Activated CD4-positive, alpha-beta T cell treated with anti-CD3 and anti-CD28 coated beads, Interleukin-2, amount 50 U/mL, for 1 hour (primary cell): ENCODE results near the gene FXR2.

Experiments used
- DNase-seq: peaks from one replicate; pipeline ENCODE4 v3.0.0-alpha.2; 2020

Gene FXR2

DNA sequence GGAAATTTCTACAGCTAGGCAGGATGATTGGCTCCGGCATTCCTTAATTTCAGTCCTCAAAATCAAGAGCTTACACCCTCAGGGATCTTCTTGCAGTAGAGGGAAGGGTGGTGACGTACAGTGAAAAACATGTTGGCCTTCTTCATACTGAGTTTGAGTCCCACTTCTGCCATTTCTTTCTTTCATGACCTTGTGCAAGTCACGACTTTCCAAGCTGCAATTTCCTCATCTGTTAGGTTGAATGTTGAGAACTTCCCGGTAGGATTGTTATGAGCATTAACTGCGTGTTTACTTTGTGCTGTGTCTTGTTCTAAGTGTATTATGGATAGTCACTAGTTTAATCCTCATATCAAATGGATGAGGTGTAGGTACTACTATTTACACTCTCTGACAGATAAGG, 45.1 kb downstream of the FXR2 start:
- no peak for DNase-seq

DNA sequence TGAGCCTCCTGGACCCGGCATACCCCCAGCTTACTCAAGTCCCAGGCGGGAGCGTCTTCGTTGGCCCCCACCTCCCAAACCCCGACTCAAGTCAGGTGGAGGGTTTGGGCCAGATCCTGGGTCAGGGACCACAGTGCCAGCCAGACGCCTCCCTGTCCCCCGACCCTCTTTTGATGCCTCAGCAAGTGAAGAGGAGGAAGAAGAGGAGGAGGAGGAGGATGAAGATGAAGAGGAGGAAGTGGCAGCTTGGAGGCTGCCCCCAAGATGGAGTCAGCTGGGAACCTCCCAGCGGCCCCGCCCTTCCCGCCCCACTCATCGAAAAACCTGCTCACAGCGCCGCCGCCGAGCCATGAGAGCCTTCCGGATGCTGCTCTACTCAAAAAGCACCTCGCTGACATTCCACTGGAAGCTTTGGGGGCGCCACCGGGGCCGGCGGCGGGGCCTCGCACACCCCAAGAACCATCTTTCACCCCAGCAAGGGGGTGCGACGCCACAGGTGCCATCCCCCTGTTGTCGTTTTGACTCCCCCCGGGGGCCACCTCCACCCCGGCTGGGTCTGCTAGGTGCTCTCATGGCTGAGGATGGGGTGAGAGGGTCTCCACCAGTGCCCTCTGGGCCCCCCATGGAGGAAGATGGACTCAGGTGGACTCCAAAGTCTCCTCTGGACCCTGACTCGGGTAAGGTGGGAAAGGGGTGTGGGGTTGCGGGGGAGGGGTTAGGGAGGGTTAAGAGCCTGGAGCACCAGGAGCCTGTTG, 51.4 kb downstream of the FXR2 start:
- DNase-seq: no peak

DNA sequence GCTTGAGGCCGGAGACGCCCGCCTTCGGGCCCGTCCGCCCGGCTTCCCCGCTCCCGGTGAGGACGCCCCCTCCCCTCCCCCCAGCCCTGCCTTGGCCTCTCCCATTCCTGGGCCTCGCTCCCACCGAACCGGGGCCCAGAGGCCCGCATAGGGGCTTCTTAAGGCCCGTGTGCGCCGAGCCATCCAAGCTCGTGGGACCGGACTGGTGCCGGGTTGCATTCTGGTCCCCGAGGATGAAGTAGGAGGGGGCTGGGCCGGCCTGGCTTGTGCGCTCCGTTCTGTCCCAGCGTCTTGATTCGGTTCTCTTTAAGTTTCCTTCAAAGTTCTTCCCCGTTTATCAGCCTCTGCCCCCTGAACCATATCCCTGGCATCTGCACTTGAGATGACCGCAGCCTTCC, 52.5 kb downstream of the FXR2 start:
- no peak for DNase-seq

DNA sequence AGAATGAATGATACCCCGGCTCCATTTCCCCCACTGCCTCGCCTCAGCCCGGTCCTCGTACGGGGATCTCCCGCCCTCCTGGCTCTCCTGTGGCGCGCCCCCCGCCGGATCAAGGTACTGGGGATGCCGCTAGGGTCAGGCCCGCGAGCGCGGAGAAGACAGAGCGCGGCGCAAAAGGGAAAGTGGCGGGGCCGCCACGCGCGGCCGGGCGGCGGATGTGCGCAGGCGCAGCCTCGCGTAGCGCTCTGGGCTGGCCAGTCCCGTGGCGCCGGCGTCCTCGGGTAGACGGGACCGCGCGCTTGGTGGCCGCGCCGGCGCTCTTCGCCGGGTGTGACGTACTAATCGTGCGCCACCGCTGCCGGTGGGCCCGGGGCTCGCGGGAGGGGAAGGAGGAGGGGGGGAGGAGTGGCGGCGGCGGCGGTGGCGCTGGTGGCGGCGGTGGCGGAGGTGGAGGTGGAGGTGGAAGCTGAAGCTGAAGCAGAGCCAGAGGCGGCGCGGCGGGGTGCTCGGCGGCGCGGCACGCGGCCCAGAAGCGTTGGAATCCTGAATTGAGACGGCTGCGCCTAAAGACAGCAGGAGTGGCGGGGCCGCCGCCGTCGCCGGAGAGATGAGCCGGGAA, 53.0 kb downstream of the FXR2 start, which contains the start of gene SENP3:
TSS of gene SENP3 (plus strand) at position 331 of the 619 bp plus-strand sequence. CDS start 1,158 bp downstream, outside the sequence.
- peak; percentile 88 for DNase-seq

DNA sequence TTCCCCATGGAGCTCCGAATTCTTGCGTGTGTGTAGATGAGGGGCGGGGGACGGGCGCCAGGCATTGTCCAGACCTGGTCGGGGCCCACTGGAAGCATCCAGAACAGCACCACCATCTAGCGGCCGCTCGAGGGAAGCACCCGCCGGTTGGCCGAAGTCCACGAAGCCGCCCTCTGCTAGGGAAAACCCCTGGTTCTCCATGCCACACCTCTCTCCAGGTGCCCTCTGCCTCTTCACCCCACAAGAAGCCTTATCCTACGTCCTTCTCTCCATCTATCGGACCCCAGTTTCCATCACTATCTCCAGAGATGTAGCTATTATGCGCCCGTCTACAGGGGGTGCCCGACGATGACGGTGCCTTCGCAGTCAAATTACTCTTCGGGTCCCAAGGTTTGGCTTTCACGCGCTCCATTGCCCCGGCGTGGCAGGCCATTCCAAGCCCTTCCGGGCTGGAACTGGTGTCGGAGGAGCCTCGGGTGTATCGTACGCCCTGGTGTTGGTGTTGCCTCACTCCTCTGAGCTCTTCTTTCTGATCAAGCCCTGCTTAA, 53.6 kb downstream of the FXR2 start:
- DNase-seq: peak; percentile 82

DNA sequence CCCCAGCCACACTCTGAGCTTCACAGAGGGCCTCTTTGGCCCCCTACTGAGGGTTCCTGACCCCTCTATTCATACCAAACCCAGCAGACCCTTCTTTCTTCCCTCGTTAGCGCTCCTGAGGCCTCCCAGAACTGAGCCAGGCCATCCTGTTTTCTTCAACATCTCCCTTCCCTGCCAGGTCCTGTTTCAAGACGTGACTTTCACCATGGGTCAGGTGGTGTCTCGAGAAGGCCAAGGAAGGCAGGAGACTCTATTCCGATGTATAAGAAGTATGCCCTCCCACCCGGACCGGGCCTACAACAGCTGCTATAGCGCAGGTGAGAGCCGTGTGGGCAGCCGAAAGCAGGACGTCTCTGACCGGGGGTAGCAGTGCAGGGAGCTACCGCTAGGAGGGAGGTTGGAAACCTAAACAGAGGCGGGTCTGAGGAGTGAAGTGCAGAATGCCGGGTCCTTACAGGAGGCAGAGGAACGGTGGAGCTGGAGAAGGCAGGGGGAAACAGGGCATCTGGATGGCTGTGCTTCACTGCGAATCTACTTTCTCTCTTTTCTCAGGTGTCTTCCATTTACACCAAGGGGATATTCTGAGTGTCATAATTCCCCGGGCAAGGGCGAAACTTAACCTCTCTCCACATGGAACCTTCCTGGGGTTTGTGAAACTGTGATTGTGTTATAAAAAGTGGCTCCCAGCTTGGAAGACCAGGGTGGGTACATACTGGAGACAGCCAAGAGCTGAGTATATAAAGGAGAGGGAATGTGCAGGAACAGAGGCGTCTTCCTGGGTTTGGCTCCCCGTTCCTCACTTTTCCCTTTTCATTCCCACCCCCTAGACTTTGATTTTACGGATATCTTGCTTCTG, 54.3 kb downstream of the FXR2 start:
- DNase-seq: peak; percentile 62

DNA sequence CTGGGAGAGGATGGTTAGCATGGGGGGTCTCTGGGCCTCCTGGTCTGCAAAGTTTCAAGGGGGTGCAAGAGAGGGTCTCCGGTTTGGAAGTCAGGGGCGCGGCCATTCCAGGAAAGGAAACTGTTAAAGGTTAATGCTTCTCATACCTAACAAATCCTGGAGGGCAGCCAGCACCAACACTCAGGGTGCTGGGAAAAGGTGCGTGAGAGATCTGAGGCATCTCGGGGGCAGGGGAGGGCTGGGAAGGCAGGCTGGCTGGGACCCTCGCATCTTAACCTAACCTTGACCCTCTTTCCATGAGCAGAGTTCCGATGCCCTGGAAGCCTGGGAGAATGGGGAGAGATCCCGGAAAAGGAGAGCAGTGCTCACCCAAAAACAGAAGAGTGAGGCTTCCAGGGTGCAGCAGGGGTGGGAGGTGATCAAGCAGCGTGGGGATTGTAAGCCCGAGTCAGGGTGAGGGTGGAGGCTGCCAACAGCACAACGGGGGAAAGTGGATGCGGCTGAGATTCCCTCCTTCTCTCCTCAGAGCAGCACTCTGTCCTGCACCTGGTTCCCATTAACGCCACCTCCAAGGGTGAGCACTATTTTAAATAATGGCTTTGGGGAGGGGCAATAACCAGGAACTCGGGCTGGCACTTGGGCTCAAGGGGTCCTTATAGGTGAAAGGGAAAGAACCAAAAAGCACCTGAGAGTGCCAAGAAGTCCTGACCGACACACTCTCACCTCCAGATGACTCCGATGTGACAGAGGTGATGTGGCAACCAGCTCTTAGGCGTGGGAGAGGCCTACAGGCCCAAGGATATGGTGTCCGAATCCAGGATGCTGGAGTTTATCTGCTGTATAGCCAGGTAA, 55.2 kb downstream of the FXR2 start:
- no peak for DNase-seq

DNA sequence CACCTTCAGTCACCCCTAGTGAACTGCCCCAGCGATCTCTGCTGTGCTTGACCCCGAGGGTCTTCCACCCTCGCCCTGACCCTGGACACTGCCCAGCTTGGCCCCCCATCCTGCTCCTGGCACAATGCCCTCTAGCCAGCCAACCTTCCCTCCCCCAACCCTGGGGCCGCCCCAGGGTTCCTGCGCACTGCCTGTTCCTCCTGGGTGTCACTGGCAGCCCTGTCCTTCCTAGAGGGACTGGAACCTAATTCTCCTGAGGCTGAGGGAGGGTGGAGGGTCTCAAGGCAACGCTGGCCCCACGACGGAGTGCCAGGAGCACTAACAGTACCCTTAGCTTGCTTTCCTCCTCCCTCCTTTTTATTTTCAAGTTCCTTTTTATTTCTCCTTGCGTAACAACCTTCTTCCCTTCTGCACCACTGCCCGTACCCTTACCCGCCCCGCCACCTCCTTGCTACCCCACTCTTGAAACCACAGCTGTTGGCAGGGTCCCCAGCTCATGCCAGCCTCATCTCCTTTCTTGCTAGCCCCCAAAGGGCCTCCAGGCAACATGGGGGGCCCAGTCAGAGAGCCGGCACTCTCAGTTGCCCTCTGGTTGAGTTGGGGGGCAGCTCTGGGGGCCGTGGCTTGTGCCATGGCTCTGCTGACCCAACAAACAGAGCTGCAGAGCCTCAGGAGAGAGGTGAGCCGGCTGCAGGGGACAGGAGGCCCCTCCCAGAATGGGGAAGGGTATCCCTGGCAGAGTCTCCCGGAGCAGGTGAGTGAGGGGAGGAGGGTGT, 56.0 kb downstream of the FXR2 start, which contains the start of gene TNFSF13:
TSS of gene TNFSF13 (plus strand) at position 207 of the 776 bp plus-strand sequence. CDS start at position 497, 290 bp downstream.
- DNase-seq: no peak

DNA sequence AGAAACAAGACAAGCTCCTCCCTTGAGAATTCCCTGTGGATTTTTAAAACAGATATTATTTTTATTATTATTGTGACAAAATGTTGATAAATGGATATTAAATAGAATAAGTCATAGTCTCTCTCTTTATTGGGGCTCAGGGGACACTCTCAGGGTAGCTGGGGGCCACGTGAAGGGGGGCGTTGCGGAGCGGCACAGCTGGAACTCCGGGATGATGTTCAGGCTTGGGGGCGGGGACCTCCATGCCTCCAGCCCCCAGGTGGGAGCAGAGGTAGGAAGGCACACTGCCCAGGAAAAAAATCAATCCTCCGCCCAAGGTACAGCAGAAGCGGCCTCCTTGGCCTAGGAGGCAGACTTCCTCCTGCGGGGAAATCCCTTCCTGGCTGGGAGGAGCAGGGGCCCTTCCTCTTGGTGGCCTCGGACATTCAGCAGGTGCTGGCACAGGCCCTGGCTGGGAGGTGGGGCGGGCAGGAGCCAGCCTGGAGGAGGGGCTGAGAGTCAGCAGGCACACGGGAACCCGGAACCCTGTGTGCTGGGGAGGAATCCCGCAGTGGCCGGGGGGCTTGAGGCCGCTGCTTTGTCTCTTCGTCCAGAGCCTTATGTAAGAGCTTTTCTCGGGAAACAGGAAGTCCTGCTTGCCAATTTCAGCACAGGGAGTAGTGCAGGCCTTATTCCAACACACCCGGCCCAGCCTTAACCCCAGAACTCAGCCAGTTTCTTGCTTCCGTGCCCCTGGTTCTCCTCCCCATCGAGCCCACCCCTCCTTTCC, 56.7 kb downstream of the FXR2 start:
- DNase-seq: no peak

DNA sequence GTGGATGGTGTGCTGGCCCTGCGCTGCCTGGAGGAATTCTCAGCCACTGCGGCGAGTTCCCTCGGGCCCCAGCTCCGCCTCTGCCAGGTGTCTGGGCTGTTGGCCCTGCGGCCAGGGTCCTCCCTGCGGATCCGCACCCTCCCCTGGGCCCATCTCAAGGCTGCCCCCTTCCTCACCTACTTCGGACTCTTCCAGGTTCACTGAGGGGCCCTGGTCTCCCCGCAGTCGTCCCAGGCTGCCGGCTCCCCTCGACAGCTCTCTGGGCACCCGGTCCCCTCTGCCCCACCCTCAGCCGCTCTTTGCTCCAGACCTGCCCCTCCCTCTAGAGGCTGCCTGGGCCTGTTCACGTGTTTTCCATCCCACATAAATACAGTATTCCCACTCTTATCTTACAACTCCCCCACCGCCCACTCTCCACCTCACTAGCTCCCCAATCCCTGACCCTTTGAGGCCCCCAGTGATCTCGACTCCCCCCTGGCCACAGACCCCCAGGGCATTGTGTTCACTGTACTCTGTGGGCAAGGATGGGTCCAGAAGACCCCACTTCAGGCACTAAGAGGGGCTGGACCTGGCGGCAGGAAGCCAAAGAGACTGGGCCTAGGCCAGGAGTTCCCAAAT, 57.4 kb downstream of the FXR2 start:
- no peak for DNase-seq

DNA sequence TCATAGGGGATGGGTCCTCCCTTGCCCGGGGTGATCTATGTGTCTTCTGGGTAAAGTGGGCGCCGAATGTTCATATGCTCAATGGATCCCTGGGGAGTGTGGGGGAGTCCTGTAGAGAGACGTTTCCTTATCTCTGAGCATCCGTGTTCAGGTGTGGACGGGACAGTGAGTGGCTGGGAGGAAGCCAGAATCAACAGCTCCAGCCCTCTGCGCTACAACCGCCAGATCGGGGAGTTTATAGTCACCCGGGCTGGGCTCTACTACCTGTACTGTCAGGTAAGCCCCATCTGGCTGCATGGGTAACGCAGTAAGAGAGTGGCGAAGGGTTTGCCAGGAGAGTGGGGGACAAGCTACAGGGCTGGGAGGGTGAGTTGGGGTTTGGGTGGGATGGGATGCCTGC, 58.1 kb downstream of the FXR2 start:
- DNase-seq: no peak

DNA sequence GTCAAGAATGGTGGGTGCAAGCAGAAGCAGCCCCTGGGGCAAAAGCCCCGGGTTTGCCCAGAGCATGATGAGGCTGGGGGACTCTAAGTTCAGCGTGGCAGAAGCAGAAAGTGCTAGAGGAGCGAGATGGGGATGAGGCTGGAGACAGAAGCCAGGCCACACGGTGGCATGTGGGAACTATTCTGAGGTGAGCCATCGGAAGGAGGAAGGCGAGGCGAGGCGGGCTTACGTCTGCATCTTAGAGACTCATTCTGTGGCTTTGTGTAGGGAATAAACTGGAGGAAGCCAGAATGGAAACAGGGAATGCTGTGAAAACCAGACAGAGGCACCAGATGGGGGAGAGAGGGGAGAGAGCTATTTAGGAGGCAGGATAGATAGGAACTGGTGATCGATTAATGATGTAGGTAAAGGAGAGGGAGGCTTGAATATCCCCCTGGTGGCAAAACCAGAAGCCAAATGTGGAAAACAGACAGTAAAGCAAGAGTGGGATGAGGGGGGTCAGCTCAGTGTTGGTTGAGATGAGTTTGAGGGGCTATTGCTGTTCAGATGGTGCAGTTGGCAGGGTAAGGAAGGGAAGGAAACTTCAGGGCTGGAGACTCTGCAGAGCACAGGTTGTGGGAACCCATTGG, 59.3 kb downstream of the FXR2 start:
- DNase-seq: no peak

DNA sequence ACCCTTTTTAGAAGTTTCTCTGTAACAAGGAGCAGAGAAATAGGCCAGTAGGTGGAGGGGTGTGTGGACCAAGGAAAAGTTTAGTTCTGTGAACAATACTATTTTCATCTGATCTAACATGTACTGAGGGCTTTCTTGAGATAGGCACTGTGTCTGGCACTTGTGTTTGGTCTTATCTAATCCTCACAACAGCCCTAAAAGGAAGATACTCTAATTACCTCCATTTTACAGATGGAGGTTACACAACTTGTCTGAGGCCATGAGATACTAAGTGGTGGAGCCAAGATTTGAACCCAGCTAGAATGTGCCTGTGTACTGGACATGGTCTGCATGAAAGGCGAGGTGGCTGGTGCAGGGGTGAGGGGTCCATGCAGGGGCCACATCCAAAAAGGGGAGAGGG, 61.3 kb downstream of the FXR2 start:
- DNase-seq: no peak

DNA sequence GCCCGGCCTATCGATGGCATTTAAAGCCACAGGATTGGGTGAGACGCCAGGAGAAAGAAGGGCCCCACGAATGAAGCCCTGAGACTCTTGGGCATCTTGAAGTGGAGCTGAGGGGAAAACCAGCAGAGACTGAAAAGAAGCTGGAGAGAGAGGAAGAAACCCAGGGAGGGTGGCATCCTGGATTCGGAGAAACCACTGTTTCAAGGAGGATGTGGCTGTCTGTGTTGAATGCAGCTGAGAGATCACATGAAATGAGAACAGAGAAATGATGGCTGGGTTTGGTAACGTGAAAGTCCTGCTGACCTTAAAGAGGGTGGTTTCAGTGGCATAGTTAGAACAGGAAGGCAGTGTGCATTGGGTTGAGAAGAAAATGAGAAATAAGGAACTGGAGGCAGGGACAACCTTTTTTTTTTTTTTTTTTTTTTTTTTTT, 62.1 kb downstream of the FXR2 start:
- DNase-seq: no peak

DNA sequence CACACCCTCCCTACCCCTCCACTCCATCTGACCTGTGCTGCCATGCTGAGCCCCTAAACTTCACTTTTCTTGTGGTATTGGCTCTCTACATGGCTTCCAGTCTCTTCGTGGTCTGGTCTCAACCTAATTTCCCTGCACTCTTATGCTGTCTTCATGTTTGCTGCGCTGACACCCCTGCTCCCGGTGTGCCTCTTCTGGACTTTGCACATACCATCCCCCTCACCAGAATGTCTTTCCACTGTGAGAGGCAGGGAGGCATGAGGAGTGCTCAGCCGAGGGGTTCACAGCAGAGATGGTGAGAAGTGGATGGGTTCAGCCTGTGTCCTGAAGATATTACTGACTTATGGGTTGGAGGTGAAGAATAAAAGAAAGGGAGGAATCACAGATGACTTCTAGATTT, 63.3 kb downstream of the FXR2 start:
- DNase-seq: no peak

DNA sequence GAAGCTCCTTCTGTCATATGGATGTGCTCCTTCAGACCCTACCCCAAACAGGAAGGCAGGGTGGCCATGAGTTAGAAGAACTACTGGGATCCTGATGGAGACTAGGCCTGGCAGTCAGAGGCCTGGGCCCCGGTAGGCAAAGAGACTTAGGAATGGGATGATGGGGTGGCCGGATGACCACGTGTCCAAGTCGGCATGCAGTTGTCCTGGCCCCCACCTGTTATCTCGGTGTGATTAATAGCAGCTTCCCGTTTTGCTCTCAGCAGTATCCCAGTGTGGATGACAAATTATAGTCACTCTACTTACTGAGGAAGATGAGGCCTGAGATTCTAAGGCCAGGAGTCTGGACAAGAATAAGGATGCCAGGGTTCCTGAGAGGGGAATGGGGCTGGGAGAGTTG, 64.4 kb downstream of the FXR2 start:
- DNase-seq: no peak

DNA sequence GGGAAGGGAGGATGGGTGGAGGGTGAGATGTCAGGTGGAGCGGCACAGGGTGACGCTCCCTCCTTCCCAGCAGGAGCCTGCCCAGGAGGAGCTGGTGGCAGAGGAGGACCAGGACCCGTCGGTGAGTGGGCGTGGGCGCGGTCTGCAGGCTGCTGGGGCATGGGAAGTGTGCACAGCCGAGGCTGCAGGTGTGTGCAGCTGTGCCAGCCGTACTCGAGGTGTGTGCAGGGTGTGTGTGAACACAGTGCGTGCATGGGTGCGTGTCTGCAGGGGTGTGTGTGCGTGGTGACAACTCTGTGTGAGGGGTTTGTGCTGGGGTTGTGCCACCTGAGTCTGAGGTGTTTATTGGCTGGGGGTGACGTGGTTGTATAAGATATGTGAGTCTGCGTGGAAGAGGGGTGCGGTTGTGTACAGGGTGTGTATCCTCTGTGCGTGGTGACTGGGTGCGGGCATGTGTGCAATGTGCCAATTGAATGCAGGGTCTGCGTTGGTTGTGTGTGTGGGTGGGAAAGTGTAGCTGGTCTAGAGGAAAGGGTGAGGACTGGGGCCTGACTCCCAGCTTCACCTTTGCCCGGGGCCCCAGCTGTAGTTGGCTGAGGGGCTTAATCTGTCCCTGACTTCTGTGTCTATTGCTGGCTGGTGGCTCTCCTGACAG, 65.2 kb downstream of the FXR2 start:
- DNase-seq: peak; percentile 34

DNA sequence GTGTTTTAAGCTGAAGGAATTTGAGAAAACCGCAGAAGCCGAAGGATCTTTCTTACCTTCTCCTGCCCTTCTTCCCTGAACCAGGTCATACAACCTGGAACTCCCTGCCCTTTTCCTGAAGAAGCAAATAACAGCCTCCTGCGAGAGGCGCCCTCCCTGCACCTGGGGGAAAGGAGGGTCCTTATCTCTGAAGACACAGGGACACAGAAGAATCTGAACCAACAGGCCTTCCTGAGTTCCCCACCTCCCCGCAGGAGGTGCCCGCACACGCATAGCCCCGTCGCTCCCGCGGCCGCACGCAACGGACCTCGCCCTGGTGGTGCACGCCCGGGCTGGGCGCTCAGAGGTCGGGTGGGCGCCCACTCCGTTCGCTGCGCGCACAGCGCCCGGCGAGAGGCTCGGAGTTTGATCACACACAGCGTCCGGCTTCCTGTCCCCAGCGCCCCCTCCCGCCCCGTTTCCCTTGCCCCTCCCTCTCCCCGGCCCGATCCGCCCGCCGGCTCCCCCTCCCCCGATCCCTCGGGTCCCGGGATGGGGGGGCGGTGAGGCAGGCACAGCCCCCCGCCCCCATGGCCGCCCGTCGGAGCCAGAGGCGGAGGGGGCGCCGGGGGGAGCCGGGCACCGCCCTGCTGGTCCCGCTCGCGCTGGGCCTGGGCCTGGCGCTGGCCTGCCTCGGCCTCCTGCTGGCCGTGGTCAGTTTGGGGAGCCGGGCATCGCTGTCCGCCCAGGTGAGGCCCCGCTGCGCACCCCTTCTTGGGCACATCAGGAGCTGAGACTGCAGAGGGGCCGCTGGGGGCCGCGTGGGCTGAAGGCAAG, 65.9 kb downstream of the FXR2 start, which contains the start of gene TNFSF12:
TSS of gene TNFSF12 (plus strand) at position 474 of the 816 bp plus-strand sequence. CDS start at position 570, 96 bp downstream.
- peak; percentile 35 for DNase-seq
